G401.6 (cell line): ENCODE data around the gene SCART1.
"Not testable (repeated sequence)": the region's sequence is repeated elsewhere in the genome, so short reads cannot be mapped to it uniquely, and the experiment has no call there.

Experiments
- FAIRE-seq: peaks from 2 replicates; lab custom pipeline; 2012; peaks lifted over from hg19 to GRCh38; lab: Jason Lieb, UNC

SCART1 gene

DNA sequence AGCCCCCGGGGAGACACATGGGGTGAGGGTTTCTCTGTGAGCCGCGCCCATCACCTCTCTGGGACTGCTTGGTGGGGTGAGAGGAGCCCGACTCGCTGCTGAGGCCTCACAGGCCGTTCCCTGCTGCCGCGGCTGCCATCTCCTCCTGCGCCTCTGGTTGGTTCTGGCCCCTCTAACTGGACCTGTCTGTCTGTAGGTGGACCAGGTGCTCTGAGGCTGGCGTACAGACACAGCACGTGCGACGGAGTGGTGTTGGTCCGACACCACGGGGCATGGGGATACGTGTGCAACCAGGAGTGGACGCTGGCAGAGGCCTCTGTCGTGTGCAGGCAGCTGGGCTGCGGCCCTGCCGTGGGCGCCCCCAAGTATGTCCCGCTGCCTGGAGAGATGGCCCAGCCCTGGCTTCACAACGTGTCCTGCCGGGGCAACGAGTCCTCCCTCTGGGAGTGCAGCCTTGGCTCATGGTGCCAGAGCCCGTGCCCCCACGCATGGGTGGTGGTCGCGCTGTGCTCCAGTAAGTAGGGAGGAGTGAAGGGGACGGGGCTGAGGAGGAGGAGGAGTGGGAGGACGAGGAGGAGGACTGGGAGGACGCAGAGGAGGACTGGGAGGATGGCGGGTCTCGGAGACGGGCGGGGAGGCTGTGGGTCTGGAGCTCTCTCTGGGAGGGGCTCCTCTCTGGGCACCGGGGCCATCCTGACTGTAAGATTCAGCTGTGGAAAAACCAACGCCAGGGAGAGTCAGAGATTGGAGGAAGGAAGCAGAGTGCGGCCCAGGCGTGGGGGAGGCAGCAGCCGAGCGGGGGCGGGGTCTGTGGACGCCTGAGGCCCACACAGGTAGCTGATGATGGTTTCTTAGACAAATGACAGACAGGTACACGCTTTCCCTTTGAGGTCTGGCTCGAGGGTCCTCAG lies 2.6 kb downstream of the SCART1 start:
- FAIRE-seq, result no peak

DNA sequence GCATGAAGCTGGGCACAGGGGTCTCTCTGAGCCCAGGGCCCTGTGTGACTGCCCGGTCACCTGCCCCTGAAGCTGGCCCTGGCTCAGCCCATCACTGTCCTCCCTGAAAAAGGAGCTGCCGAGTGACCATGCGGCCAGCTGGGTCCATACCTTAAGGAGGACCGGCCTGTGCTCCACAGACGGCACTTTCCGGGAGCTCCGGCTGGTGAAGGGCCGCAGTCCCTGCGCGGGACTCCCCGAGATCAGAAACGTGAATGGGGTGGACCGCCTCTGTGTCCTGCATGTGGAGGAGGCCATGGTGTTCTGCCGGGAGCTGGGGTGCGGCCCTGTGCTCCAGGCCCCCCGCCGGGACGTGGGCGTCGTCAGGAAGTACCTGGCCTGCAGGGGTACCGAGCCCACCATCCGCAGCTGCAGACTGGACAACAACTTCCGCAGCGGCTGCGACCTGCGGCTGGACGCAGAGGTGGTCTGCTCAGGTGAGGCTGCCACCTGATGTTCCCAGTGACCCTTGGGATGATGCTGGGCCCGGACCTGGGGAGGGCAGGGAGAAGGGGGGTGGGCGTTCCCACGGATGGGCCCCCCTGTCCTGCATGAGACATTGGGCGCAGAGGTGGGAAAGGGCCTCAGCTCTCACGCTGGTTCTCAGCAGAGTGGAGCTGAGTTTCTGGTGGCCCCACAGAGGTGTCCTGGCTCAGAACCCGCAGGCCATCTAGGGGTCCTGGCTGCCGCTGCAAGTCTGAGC lies 3.5 kb downstream of the SCART1 start:
- FAIRE-seq, result no peak

DNA sequence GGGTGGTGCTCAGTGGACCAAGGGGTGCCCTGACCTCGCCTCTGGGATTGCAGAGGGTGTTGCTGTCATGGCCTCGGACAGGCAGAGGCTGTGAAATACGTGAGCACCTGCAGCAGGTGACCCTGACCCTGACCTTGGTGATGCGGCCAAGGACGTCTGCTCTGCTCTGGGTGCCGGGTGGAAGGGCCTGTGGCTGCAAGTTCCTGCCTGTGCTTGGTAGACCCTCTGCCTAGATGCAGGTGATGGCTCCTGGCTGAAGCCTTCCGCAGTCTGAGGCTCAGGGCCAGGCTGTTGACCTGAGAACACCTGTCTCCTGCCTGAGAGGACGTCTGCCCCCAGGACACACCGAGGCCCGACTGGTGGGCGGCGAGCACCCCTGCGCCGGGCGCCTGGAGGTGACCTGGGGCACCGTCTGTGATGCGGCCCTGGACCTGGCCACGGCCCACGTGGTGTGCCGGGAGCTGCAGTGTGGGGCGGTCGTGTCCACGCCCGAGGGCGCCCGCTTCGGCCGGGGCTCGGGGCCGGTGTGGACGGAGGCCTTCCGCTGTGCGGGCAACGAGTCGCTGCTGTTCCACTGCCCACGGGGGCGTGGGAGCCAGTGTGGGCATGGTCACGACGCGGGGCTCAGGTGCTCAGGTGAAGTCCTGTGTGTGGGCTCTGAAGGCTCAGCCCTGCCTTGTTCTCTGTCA lies 4.4 kb downstream of the SCART1 start:
- FAIRE-seq, result no peak

DNA sequence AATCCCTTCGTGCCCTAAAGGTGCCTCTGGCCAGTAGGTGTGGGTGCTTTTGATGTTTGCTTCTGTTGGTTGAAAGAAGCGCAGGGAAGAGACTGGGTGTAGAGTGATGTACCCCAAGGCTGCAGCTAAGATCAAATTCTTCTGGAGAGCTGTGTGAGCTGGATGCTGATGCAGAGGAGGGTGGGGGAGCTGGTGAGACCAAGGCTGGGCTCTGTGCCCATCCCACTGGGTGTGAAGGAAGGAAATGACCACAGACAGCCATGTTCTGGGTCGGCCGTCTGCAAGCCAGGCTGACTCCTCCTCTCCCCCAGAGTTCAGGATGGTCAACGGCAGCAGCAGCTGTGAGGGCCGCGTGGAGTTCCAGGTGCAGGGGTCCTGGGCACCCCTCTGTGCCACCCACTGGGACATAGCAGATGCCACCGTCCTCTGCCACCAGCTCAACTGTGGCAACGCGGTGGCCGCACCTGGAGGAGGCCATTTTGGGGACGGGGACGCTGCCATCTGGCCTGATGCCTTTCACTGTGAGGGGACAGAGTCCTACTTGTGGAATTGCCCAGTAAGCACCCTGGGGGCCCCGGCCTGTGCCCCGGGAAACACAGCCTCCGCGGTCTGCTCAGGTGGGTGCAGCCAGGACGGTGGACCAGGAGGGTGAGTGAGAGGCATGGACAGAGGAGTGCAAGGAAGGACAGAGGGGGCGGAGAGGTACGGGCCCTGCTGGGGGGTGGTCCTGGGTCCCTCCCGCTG lies 5.1 kb downstream of the SCART1 start:
- no peak for FAIRE-seq

DNA sequence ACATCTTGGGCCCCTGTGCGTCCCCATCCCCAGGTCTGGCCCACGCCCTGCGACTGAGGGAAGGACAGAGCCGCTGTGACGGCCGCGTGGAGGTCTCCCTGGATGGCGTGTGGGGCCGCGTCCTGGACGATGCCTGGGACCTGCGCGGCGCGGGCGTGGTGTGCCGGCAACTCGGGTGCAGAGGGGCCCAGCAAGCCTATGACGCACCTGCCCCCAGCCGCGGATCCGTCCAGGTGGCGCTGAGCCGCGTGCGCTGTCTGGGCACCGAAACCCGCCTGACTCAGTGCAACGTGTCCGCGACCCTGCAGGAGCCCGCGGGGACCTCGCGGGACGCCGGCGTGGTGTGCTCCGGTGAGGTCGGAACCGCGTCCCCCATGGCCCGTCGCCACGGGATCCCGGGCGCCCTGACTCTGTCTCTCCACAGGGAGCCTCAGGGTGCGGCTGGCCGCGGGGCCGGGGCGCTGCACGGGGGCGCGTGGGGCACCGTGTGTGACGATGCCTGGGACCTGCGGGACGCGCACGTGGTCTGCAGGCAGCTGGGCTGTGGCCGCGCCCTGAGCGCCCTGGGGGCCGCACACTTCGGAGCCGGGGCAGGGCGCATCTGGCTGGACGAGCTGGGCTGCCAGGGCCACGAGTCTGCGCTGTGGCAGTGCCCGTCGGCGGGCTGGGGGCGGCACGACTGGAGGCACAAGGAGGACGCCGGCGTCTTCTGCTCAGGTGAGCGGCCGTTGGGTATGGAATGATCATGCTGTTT lies 5.9 kb downstream of the SCART1 start:
- no peak for FAIRE-seq

DNA sequence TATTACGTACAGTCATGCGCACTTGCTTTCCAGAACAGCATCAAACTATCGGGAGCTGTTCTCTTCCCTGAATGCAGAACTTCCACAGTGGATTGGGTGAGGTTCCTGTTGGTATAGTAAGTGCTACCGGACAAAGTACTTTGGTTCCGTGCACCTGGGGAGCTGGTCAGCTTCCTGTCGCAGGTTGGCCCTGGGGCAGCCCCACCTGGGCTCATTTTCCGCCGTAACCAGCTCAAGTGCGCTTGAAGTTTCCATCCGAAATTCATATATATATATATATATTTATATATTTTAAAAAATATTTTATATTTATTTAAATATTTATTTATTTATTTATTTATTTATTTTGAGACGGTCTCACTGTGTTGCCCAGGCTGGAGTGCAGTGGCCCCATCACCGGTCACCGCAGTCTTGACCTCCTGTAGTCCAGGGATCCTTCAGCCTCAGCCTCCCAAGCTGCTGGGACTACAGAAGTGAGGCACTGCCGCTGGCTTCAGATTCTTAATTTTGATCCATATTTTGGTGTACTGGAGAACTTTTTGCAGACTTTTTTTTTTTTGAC lies 6.5 kb downstream of the SCART1 start:
- FAIRE-seq, result no peak

DNA sequence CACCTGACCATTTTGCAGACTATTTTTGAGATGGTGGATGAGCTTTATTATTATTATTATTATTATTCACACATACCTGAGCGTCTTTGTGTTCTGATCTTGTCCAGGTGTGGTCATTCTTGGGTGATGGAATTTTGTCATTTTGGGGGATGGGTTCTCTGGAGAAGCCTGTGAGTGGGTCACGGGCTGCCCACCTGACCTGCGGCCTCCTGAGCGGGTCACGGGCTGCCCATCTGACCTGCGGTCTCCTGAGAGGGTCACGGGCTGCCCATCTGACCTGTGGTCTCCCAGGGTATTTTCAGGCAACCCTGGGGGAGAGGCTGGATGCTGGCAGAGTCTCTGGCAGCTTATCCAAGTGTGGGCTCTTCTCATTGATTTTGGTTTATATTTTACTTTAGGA lies 7.3 kb downstream of the SCART1 start:
- no peak for FAIRE-seq

DNA sequence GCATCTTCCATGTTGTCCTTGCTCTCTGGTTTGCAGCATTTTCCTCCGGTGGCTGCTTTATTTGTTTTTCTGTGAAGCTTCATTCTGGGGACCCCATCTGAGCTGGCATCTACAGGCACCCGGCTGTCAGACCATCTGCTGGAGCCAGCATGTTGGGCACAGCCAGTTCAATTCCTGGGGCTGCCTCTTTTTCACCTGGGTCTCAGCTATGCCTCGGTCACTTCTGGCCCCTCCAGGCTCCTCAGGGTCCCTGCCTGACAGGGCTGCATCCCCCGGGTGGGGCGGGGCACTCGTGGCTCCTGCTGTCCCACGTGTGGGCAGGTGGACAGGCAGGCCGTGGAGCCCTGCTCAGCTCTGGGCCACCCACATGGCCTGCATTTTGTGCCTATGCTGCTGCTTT lies 8.1 kb downstream of the SCART1 start:
- FAIRE-seq, result no peak

DNA sequence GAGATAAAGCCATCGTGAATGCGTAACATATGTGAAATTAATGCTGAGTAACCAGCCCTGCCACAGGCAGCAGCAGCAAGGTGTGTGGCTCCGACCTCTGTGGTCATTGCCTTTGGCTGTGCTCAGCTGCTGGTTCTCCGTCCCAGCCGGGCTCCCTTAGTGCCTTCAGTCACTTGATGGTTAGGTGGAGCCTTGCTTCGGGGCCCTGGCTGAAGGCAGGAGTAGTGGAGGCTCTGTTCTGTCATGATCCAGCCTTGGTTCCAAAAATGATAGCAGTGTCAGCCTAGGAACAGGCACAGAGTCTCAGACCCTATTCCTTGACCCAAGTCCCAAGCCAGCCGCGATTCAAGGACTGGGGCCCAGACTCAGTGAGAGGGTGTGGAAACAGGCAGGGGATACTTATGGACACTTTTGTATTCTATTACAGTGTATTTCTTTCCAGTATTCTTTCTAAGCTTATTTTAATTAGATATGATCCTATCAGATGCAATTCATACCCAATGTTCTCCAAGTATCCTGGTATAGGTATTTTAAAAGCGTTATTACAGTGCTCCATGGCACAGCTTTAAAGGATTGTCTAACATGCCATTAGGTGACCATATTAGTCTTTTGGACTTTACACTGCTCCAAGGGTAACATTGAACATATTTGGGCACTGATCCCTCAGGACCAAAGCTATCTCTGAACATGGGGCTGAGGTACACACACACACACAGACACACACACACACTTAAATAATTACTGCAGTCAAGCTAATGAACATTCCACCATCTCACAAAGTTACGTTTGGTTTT lies 9.0 kb downstream of the SCART1 start:
- FAIRE-seq, result no peak

DNA sequence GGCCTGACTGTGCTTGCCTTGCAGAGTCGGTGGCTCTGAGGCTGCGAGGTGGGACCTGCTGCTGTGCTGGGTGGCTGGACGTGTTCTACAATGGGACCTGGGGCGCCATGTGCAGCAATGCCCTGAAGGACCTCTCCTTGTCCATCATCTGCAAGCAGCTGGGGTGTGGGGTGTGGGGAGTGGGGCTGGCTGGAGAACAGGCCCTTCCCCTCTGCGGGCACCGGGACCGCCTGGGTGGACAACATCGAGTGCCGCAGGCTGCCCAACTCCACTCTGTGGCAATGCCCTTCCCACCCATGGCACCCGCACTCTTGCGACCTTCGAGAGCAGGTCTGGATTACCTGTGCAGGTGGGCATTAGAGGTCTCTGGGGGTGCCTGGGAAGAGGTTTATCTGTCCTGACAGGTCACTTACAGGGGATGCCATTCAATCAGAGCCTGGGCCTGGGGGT lies 10.9 kb downstream of the SCART1 start:
- no peak for FAIRE-seq

DNA sequence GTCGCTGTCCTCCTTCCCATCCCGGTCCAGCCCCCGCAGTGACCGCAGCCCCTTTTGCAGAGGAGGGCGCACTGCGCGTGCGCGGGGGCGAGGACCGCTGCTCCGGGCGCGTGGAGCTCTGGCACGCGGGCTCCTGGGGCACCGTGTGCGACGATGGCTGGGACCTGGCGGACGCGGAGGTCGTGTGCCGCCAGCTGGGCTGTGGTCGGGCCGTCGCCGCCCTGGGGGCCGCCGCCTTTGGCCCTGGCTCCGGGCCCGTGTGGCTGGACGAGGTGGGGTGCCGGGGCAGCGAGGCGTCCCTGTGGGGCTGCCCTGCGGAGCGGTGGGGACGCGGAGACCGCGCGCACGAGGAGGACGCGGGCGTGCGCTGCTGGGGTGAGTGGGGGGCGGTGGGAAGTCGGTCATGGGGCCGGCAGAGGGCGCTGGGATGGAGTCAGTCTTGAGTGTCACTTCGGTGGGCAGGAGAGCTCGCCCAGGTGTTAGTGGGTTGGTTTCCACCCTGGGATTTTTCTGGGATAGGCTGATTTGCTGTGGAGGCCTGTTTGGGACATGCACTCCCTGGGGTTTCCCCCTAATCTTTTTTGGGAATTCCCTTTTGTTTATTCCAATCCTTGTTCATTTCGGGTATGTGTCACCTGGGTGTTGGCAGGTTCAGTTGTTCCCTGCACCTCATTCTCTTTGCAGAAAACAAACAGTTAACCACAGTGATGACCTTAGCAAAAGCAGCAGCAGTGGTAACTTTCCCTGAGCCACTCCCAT lies 11.6 kb downstream of the SCART1 start:
- FAIRE-seq, result no peak

DNA sequence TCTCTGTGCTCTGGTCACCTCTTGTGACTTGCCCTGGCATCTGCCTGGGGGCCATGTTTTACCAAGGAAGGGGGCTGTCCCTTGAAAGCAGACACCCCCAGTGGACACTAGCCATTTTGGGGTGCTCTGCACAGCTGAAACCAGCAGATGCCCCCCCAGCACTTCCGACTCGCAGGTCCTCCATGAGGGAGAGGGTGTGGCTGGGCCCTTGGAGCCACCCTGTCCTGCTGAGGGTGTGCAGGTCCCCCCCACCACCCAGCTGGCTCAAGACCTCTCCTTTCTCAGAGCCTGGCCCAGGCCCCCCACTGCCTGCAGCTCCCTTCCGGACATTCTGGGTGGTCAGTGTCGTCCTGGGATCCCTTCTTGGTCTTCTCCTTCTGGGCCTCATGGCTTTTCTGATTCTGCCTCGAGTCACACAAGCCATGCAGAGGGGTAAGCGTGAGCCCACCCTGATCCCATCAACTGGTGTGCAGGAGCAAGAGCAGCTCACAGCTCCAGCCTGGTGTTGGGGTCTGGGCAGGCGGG lies 12.3 kb downstream of the SCART1 start:
- no peak for FAIRE-seq

DNA sequence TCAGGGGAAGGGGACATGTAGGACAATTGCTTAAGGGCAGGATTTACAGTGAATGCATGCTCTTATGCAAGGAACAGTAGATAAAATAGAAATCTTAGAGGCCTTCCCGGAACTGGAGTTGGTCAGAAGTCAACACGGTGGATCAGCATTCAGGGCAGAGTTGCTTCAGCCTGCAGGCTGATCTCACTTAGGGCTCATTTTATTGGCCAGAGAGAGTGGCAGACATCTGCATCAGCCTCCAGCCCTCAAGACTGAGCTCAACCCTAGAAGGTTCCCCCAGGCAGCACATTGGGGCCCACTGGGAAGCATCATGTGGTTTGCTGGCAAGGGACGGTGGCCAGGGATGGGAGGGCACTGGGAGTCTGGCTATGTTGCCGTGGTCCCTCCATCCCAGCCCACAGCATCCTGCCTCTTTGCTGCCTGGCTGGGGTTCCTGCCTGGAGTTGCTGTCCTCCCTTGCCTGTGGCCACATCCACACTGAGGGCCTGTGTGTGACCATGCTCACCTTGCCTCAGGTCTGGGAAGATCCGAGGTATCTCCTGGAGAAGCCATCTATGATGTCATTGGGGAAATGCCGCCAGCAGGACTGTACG lies 13.0 kb downstream of the SCART1 start:
- FAIRE-seq, result no peak

DNA sequence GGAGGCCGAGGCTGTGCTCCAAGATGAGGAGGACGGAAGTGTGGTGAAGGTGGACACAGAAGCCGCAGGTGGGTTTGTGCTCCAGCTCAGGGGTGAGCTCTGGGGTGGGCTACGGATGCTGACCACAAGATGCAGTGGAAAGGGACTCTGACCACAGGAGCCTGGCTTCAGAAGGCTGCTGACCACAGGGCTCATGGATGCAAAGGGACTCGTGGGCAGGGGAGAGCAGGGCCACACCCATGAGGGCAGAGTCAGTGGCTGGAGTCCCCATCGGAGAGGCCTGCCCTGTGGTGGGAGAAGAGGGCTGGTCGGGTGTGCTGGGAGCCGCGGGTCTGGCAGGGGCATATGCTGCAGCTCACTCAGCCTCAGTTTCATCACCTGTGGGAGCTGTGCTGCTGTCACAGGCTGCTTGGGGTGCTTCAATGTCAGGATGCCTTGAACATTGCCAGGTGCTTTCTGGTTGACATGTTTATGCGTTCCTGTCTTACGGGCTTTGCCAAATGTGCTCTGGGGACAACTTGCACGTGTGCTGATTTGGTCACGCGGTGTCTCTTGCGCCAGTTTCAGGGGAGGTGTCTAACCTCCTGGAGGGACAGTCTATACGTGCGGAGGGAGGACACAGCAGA lies 13.7 kb downstream of the SCART1 start:
- FAIRE-seq, result no peak

DNA sequence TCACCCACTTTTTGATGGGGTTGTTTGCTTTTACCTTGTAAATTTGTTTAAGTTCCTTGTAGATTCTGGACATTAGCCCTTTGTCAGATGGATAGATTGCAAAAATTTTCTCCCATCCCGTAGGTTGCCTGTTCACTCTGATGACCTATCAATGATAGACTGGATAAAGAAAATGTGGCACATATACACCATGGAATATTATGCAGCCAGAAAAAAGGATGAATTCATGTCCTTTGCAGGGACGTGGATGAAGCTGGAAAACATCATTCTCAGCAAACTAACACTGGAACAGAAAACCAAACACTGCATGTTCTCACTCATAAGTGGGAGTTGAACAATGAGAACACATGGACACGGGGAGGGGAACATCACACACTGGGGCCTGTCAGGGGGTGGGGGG lies 15.5 kb downstream of the SCART1 start:
- FAIRE-seq, result not testable (repeated sequence)

DNA sequence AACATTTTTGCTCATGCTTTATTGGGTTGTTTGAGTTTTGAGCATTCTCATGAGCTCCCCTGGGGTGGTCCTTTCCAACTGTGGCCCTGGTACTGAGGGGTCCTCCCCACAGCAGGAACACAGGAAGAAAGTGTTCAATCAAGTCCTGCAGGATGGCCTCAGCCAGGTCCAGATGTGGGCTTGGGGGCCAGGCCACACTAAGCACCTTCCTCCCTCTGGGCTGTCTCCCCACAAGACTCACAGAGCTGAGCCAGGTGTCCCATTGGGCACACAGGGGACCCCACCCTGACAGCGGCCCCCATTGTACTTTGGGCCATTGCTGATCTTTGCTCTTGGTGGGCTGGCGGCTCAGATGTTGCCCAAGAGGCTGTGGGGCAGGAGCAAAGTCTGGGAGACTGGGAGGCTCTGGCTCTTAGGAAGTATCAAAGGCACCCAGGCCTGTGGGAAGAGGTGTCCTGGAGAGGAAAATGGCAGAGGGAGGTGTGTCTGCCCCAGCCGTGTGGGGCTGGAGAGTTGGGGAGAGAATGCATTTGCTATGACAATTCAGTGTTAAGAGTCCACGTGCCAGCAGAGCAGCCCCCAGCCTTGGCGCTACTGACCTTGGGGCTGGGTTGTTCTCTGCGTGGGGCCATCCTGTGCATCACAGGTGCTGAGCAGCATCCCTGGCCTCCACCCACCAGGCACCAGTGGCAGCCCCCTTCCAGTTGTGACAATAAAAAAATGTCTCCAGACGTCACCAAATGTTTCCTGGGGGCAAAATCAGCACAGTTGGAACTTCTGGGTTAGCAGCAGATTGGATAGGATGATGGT lies 17.8 kb downstream of the SCART1 start:
- FAIRE-seq, result no peak

DNA sequence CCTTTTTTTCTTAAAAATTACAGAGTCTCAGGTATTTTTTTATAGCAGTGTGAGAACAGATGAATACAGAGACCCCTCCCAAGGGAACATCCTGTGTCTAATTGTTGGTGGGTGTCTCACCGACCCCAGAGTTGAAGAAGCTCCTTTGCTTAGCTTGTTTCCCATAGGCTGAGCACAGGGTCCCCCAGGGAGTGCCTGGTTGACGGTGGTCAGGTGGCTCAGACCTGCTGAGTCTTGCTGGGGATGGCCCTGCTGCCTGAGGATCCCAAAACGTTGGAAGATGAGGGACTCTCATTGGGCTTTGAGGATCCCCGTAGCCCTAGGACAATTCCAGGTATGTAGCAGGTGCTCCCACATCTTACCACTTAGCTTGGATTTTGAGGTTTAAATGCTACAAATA lies 19.5 kb downstream of the SCART1 start:
- FAIRE-seq, result no peak

DNA sequence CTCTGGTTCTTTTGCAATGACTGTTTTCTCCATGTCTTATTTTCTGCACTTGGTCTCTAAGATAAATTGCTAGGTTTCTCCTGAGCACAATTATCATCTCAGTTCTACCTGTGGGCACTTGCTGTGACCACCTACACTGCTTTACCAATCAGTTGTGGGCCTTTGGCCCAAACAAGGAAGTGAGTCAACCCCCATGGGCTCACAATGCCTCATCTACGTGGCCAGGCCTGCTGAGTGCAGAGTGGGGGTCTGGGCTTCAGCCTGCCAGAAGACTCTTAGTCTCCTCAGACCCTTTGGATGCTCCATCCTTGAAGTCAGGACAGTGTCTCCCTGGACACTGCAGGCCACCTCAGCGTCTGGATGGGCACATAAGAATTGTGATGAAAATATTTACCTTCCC lies 20.3 kb downstream of the SCART1 start:
- no peak for FAIRE-seq
